ENCODE data around the gene MTX3. TPM values are rescaled to one million over a fixed set of nuclear protein-coding genes. Genes with fewer than 3 reads are reported as not detected.

Gene MTX3
- total RNA-seq, 1 donor from 2014 or later, result 7.5 TPM

- DNase-seq (ENCODE audit: low spot score in 2 of 2), result no peak
- Histone ChIP-seq H3K36me3 (no peaks in the 10 kb centered on the region), H3K9me3 (no peaks in the 10 kb centered on the region), H3K27me3 (no peaks in the 10 kb centered on the region), H3K4me1 (no peaks in the 10 kb centered on the region), H3K27ac (no peak overlapping the region), H3K4me3 (no peak overlapping the region)
- intact Hi-C loops (cut with DNase I), result no loop called here
- TF ChIP-seq CTCF (IDR thresholded peaks at IDR 0.05), result no peak
Observed at GRCh38 chr5:80025069-80025468, 34.0 kb upstream of the MTX3 start.

- intact Hi-C loops (cut with DNase I), result no loop called here
- H3K9me3 ChIP-seq, result no peaks in the 10 kb centered on the region
- H3K4me3 ChIP-seq, result no peak overlapping the region
- H3K4me1 ChIP-seq, result no peaks in the 10 kb centered on the region
- H3K36me3 ChIP-seq, result no peaks in the 10 kb centered on the region
- DNase-seq (ENCODE audit: low spot score in 2 of 2), result no peak
- no peak for TF ChIP-seq CTCF (IDR thresholded peaks at IDR 0.05)
- no peak overlapping the region for H3K27ac ChIP-seq
- H3K27me3 ChIP-seq, result no peaks in the 10 kb centered on the region
Observed at GRCh38 chr5:80010754-80011392, 19.8 kb upstream of the MTX3 start.

- intact Hi-C loops (cut with DNase I), result no loop called here
- Histone ChIP-seq H3K9me3 (no peaks in the 10 kb centered on the region), H3K36me3 (no peaks in the 10 kb centered on the region), H3K4me1 (no peaks in the 10 kb centered on the region), H3K4me3 (no peak overlapping the region), H3K27me3 (no peaks in the 10 kb centered on the region), H3K27ac (no peak overlapping the region)
- TF ChIP-seq CTCF (IDR thresholded peaks at IDR 0.05), result no peak
- DNase-seq (ENCODE audit: low spot score in 2 of 2), result no peak
Observed at GRCh38 chr5:80008995-80009765, 18.1 kb upstream of the MTX3 start.

GRCh38 chr5:80002677-80003076 lies 11.6 kb upstream of the MTX3 start:
- Histone ChIP-seq H3K4me1 (no peaks in the 10 kb centered on the region), H3K9me3 (no peaks in the 10 kb centered on the region), H3K27ac (no peak overlapping the region), H3K4me3 (no peak overlapping the region), H3K27me3 (no peaks in the 10 kb centered on the region), H3K36me3 (no peaks in the 10 kb centered on the region)
- intact Hi-C loops (cut with DNase I), result no loop called here
- DNase-seq (ENCODE audit: low spot score in 2 of 2), result no peak
- no peak for TF ChIP-seq CTCF (IDR thresholded peaks at IDR 0.05)

- intact Hi-C loops (cut with DNase I), result no loop called here
- Histone ChIP-seq H3K36me3 (no peaks in the 10 kb centered on the region), H3K9me3 (no peaks in the 10 kb centered on the region), H3K27ac (no peak overlapping the region), H3K4me3 (no peak overlapping the region), H3K27me3 (no peaks in the 10 kb centered on the region), H3K4me1 (no peaks in the 10 kb centered on the region)
- TF ChIP-seq CTCF (IDR thresholded peaks at IDR 0.05), result no peak
- DNase-seq (ENCODE audit: low spot score in 2 of 2), result no peak
Observed at GRCh38 chr5:79999722-80000121, 8.7 kb upstream of the MTX3 start.
